SK-N-SH treated with all-trans-retinoic acid at 6 μM for 48 hours (cell line): Measurements from ENCODE around the gene SPEM2.
A peak's percentile ranks its signal among the peaks of the same experiment; 100 is the strongest.

ENCODE experiments used
- ATAC-seq: fragments of 200-7000 bp; cut with Tn5 transposase; 3 replicates; pipeline ENCODE4 v1.9.1; 2020; ENCODE audit warnings: mild to moderate bottlenecking, moderate library complexity
- ARNTL ChIP-seq: fragments of 450-650 bp; formaldehyde crosslinking; IDR thresholded peaks from 2 replicates; pipeline ENCODE4 v1.5.0; 2020; ENCODE audit warnings: low read depth, mild to moderate bottlenecking, moderate library complexity, borderline replicate concordance
- BACH2 ChIP-seq: fragments of 250-450 bp; sonication (Bioruptor Pico); IDR thresholded peaks from 2 replicates; pipeline ENCODE4 v1.9.0; 2021; ENCODE audit warnings: mild to moderate bottlenecking, borderline replicate concordance
- CSDC2 ChIP-seq: fragments of 250-450 bp; sonication (Bioruptor Pico); IDR thresholded peaks from 2 replicates; pipeline ENCODE4 v1.5.0; 2020; ENCODE audit warnings: mild to moderate bottlenecking, moderate library complexity
- ESRRG ChIP-seq: fragments of 250-450 bp; sonication (Bioruptor Pico); IDR thresholded peaks from 2 replicates; pipeline ENCODE4 v1.6.1; 2021; ENCODE audit warnings: mild to moderate bottlenecking
- GLIS3 ChIP-seq: fragments of 250-450 bp; sonication (Bioruptor Pico); IDR thresholded peaks from 2 replicates; pipeline ENCODE4 v1.5.0; 2020; ENCODE audit warnings: mild to moderate bottlenecking, moderate library complexity
- ISL1 ChIP-seq: fragments of 250-450 bp; sonication (Bioruptor Pico); IDR thresholded peaks from 2 replicates; pipeline ENCODE4 v2.1.2; 2022; ENCODE audit warnings: mild to moderate bottlenecking, moderate library complexity
- OSR1 ChIP-seq: fragments of 250-450 bp; sonication (Bioruptor Pico); IDR thresholded peaks from 2 replicates; pipeline ENCODE4 v1.8.0; 2022; ENCODE audit warnings: moderate library complexity, mild to moderate bottlenecking, inconsistent platforms
- PPARA ChIP-seq: fragments of 250-450 bp; sonication (Bioruptor Pico); IDR thresholded peaks from 2 replicates; pipeline ENCODE4 v1.5.0; 2020; ENCODE audit warnings: mild to moderate bottlenecking, borderline replicate concordance
- RARB ChIP-seq: fragments of 250-450 bp; sonication (Bioruptor Pico); IDR thresholded peaks from 2 replicates; pipeline ENCODE4 v1.8.0; 2021; ENCODE audit warnings: mild to moderate bottlenecking, moderate library complexity
- SNAI2 ChIP-seq: fragments of 250-450 bp; sonication (Bioruptor Pico); IDR thresholded peaks from 2 replicates; pipeline ENCODE4 v1.5.0; 2020; ENCODE audit warnings: mild to moderate bottlenecking, moderate library complexity
- TCF4 ChIP-seq: fragments of 250-450 bp; sonication (Bioruptor Pico); IDR thresholded peaks from 2 replicates; pipeline ENCODE4 v1.8.0; 2021; ENCODE audit warnings: mild to moderate bottlenecking, moderate library complexity, borderline replicate concordance
- TOX ChIP-seq: fragments of 250-450 bp; sonication (Bioruptor Pico); IDR thresholded peaks from 2 replicates; pipeline ENCODE4 v1.8.0; 2021; ENCODE audit warnings: mild to moderate bottlenecking, moderate library complexity, borderline replicate concordance
- ZC3H10 ChIP-seq: fragments of 250-450 bp; sonication (Bioruptor Pico); IDR thresholded peaks from 2 replicates; pipeline ENCODE4 v1.5.1; 2021; ENCODE audit warnings: mild to moderate bottlenecking, moderate library complexity
- ZFP3 ChIP-seq: fragments of 250-450 bp; sonication (Bioruptor Pico); IDR thresholded peaks from 2 replicates; pipeline ENCODE4 v1.5.0; 2020; ENCODE audit warnings: mild to moderate bottlenecking, moderate library complexity
- ZFP30 ChIP-seq: fragments of 450-650 bp; formaldehyde crosslinking; IDR thresholded peaks from 2 replicates; pipeline ENCODE4 v1.5.0; 2022; ENCODE audit warnings: mild to moderate bottlenecking, moderate library complexity
- ZNF565 ChIP-seq: fragments of 450-650 bp; formaldehyde crosslinking; conservative IDR thresholded peaks from 2 replicates; pipeline ENCODE4 v1.5.0; 2020; ENCODE audit warnings: low read depth, mild to moderate bottlenecking, moderate library complexity
- ZNF8 ChIP-seq: fragments of 450-650 bp; formaldehyde crosslinking; IDR thresholded peaks from 2 replicates; pipeline ENCODE4 v1.5.0; 2020; ENCODE audit warnings: mild to moderate bottlenecking, moderate library complexity
- TF ChIP-seq, protein P1 (sequence below): fragments of 250-450 bp; sonication (Bioruptor Pico); IDR thresholded peaks from 2 replicates; pipeline ENCODE4 v1.8.0; 2020; ENCODE audit warnings: mild to moderate bottlenecking, moderate library complexity, borderline replicate concordance
- TF ChIP-seq, protein P2 (sequence below): fragments of 250-450 bp; sonication (Bioruptor Pico); IDR thresholded peaks from 2 replicates; pipeline ENCODE4 v1.8.0; 2021; ENCODE audit warnings: low read depth, mild to moderate bottlenecking, moderate library complexity, borderline replicate concordance
- TF ChIP-seq, protein P3 (sequence below): fragments of 250-450 bp; sonication (Bioruptor Pico); IDR thresholded peaks from 2 replicates; pipeline ENCODE4 v1.5.1; 2020; ENCODE audit warnings: low read depth, mild to moderate bottlenecking, moderate library complexity
- TF ChIP-seq, protein P4 (sequence below): fragments of 250-450 bp; sonication (Bioruptor Pico); IDR thresholded peaks from 2 replicates; pipeline ENCODE4 v1.5.1; 2021; ENCODE audit warnings: mild to moderate bottlenecking, moderate library complexity
- TF ChIP-seq, protein P5 (sequence below): fragments of 250-450 bp; sonication (Bioruptor Pico); IDR thresholded peaks from 2 replicates; pipeline ENCODE4 v1.5.0; 2020; ENCODE audit warnings: mild to moderate bottlenecking, moderate library complexity

The SPEM2 gene

DNA sequence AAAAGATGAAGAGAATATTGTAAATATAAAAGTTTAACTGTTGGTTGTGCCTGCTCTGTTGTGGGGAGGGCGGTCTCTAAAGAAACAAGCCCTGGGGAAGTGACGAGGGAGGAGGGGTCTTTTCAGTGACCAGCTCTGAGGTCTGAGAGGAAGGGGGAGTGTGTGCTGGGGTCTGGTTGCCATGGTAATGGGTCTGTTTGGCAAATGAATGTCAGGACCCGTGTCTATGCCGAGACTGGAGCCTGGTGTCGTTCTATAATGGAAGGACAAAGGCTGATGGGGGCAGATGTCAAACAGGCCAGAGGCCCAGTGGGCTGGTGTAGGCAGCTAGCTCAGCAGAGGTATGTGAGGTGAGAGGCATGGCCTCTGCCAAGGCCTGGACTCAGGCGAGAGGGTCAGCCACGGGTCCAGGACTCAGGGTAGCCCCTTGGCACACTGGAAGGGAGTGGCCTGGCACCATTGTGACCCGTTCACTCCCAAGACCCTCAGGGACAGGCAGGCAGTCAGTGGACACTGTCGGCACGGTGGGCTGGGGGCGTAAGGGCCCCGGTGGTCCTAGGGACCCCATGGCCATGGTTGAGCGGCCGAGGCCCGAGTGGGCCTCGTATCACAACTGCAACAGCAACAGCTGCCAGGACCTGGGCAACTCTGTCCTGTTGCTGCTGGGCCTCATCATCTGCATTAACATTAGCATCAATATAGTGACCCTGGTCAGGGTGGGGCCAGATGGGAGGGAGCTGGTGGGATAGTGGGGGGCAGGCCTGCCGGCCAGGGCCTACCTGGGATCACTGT, 5.4 kb upstream of the SPEM2 start, which contains the start of gene SPEM1:
Gene SPEM1 (plus strand): TSS at position 506 of the 792 bp plus-strand sequence. CDS start 61 bp downstream, at position 567.
- no peak for TF ChIP-seq SNAI2 (CRISPR knock-in tag)
- TF ChIP-seq ESRRG (CRISPR knock-in tag): no peak
- TF ChIP-seq ZNF8 (CRISPR knock-in tag): no peak
- no peak for TF ChIP-seq TOX (CRISPR knock-in tag)
- TF ChIP-seq, protein P1, sequence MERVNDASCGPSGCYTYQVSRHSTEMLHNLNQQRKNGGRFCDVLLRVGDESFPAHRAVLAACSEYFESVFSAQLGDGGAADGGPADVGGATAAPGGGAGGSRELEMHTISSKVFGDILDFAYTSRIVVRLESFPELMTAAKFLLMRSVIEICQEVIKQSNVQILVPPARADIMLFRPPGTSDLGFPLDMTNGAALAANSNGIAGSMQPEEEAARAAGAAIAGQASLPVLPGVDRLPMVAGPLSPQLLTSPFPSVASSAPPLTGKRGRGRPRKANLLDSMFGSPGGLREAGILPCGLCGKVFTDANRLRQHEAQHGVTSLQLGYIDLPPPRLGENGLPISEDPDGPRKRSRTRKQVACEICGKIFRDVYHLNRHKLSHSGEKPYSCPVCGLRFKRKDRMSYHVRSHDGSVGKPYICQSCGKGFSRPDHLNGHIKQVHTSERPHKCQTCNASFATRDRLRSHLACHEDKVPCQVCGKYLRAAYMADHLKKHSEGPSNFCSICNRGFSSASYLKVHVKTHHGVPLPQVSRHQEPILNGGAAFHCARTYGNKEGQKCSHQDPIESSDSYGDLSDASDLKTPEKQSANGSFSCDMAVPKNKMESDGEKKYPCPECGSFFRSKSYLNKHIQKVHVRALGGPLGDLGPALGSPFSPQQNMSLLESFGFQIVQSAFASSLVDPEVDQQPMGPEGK: no peak
- TF ChIP-seq TCF4 (CRISPR knock-in tag): no peak
- TF ChIP-seq GLIS3 (CRISPR knock-in tag): no peak
- TF ChIP-seq CSDC2 (CRISPR knock-in tag): no peak
- no peak for TF ChIP-seq ZFP30
- no peak for TF ChIP-seq ZNF565 (CRISPR knock-in tag)
- TF ChIP-seq, protein P2, sequence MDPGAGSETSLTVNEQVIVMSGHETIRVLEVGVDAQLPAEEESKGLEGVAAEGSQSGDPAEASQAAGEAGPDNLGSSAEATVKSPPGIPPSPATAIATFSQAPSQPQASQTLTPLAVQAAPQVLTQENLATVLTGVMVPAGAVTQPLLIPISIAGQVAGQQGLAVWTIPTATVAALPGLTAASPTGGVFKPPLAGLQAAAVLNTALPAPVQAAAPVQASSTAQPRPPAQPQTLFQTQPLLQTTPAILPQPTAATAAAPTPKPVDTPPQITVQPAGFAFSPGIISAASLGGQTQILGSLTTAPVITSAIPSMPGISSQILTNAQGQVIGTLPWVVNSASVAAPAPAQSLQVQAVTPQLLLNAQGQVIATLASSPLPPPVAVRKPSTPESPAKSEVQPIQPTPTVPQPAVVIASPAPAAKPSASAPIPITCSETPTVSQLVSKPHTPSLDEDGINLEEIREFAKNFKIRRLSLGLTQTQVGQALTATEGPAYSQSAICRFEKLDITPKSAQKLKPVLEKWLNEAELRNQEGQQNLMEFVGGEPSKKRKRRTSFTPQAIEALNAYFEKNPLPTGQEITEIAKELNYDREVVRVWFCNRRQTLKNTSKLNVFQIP (CRISPR knock-in tag): no peak
- TF ChIP-seq, protein P3, sequence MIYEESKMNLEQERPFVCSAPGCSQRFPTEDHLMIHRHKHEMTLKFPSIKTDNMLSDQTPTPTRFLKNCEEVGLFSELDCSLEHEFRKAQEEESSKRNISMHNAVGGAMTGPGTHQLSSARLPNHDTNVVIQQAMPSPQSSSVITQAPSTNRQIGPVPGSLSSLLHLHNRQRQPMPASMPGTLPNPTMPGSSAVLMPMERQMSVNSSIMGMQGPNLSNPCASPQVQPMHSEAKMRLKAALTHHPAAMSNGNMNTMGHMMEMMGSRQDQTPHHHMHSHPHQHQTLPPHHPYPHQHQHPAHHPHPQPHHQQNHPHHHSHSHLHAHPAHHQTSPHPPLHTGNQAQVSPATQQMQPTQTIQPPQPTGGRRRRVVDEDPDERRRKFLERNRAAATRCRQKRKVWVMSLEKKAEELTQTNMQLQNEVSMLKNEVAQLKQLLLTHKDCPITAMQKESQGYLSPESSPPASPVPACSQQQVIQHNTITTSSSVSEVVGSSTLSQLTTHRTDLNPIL (CRISPR knock-in tag): no peak
- TF ChIP-seq ZC3H10: no peak
- TF ChIP-seq PPARA (CRISPR knock-in tag): no peak
- no peak for TF ChIP-seq ZFP3 (CRISPR knock-in tag)
- TF ChIP-seq OSR1: no peak
- TF ChIP-seq ARNTL (CRISPR knock-in tag): no peak
- peak; percentile 15 for ATAC-seq

DNA sequence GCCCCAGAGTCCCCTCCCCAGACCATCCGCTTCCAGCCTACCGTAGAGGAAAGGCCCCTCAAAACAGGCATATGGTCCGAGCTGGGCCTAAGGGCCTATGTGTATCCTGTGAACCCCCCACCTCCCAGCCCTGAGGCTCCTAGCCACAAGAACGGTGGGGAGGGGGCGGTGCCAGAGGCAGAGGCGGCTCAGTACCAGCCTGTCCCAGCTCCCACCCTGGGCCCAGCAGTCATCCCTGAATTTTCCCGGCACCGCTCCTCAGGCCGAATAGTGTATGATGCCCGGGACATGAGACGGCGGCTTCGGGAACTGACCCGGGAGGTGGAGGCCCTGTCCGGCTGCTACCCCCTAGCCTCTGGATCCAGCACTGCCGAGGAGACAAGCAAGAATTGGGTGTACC, 4.2 kb upstream of the SPEM2 start:
- no peak for ATAC-seq
- TF ChIP-seq PPARA (CRISPR knock-in tag) (no peak), ZFP30 (no peak), BACH2 (CRISPR knock-in tag) (no peak), OSR1 (no peak), RARB (CRISPR knock-in tag) (no peak), SNAI2 (CRISPR knock-in tag) (no peak), ZNF8 (CRISPR knock-in tag) (no peak), ZFP3 (CRISPR knock-in tag) (no peak), ESRRG (CRISPR knock-in tag) (no peak), ZC3H10 (no peak), ZNF565 (CRISPR knock-in tag) (no peak)
- TF ChIP-seq, protein P4, sequence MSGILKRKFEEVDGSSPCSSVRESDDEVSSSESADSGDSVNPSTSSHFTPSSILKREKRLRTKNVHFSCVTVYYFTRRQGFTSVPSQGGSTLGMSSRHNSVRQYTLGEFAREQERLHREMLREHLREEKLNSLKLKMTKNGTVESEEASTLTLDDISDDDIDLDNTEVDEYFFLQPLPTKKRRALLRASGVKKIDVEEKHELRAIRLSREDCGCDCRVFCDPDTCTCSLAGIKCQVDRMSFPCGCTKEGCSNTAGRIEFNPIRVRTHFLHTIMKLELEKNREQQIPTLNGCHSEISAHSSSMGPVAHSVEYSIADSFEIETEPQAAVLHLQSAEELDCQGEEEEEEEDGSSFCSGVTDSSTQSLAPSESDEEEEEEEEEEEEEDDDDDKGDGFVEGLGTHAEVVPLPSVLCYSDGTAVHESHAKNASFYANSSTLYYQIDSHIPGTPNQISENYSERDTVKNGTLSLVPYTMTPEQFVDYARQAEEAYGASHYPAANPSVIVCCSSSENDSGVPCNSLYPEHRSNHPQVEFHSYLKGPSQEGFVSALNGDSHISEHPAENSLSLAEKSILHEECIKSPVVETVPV (CRISPR knock-in tag): no peak
- TF ChIP-seq, all 23 proteins: peak for 0

DNA sequence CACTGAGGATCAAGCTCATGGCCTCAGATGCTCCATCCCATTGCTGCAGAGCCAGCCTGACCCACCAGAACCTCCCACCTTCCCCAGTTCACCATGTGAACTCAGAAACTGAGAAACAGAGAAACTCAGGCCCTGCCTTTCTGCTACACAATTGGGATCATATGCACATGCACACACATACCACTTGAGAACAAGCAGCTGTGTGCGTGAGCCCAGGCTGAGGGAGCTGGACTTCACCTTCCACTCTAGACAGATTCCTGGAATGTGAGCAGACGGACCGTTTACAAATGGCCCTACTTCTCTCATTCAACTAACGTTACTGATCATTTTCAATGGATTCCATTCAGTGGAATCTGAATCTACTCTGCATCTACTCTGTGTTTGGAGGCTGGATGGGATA, 1.7 kb upstream of the SPEM2 start:
- ATAC-seq: no peak
- no peak for TF ChIP-seq ZNF565 (CRISPR knock-in tag)
- TF ChIP-seq ISL1 (CRISPR knock-in tag): no peak
- TF ChIP-seq RARB (CRISPR knock-in tag): no peak
- TF ChIP-seq, protein P3 (CRISPR knock-in tag): no peak
- TF ChIP-seq GLIS3 (CRISPR knock-in tag): no peak
- TF ChIP-seq ZC3H10: no peak
- no peak for TF ChIP-seq PPARA (CRISPR knock-in tag)
- TF ChIP-seq, protein P5, sequence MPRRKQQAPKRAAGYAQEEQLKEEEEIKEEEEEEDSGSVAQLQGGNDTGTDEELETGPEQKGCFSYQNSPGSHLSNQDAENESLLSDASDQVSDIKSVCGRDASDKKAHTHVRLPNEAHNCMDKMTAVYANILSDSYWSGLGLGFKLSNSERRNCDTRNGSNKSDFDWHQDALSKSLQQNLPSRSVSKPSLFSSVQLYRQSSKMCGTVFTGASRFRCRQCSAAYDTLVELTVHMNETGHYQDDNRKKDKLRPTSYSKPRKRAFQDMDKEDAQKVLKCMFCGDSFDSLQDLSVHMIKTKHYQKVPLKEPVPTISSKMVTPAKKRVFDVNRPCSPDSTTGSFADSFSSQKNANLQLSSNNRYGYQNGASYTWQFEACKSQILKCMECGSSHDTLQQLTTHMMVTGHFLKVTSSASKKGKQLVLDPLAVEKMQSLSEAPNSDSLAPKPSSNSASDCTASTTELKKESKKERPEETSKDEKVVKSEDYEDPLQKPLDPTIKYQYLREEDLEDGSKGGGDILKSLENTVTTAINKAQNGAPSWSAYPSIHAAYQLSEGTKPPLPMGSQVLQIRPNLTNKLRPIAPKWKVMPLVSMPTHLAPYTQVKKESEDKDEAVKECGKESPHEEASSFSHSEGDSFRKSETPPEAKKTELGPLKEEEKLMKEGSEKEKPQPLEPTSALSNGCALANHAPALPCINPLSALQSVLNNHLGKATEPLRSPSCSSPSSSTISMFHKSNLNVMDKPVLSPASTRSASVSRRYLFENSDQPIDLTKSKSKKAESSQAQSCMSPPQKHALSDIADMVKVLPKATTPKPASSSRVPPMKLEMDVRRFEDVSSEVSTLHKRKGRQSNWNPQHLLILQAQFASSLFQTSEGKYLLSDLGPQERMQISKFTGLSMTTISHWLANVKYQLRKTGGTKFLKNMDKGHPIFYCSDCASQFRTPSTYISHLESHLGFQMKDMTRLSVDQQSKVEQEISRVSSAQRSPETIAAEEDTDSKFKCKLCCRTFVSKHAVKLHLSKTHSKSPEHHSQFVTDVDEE: no peak
- TF ChIP-seq ARNTL (CRISPR knock-in tag): no peak
- TF ChIP-seq TCF4 (CRISPR knock-in tag): no peak
- no peak for TF ChIP-seq OSR1
- no peak for TF ChIP-seq ZFP3 (CRISPR knock-in tag)
- TF ChIP-seq, all 23 proteins: peak for 0
